HEK293 (cell line): ENCODE measurements around the gene GNB5.

ENCODE experiments used
- CTCF ChIA-PET: fragments of 350-600 bp; formaldehyde crosslinking; extraction: SDS; loops from one replicate; lab custom pipeline; 2021; ENCODE audit warnings: antibody characterized with exemption; lab: Yijun Ruan, JAX
- POLR2A ChIA-PET: fragments of 300-600 bp; formaldehyde crosslinking; extraction: SDS; loops from one replicate; lab custom pipeline; 2020; ENCODE audit warnings: antibody characterized with exemption, inconsistent platforms; lab: Yijun Ruan, JAX
- H3K27ac ChIP-seq: fragments of 200-500 bp; sonication (Bioruptor generic); 2 replicates; pipeline ENCODE4 v1.5.1; 2014; ENCODE audit warnings: low read depth, low read length, control low read depth, inconsistent platforms; ENCODE audit errors: extremely low read depth
- H3K36me3 ChIP-seq, 2 experiments: fragments of 200-500 bp in 1 of 2; sonication (Bioruptor generic) in 1 of 2; 1 replicate in 1 of 2; 2 replicates in 1 of 2; pipeline ENCODE4 v1.5.1; 2014 to 2017; ENCODE audit warnings: inconsistent platforms in 2 of 2, low read length in 2 of 2; ENCODE audit not compliant: control insufficient read depth in 2 of 2, insufficient read depth in 1 of 2
- H3K4me1 ChIP-seq: fragments of 200-500 bp; sonication (Bioruptor generic); 2 replicates; pipeline ENCODE4 v1.5.1; 2014; ENCODE audit warnings: mild to moderate bottlenecking, low read length, inconsistent platforms; ENCODE audit not compliant: control insufficient read depth, insufficient read depth
- H3K4me3 ChIP-seq: 2 replicates; pipeline ENCODE4 v1.5.1; 2011; ENCODE audit warnings: low read depth, mild to moderate bottlenecking, control low read depth, low read length, moderate library complexity
- H3K9me3 ChIP-seq: fragments of 200-500 bp; sonication (Bioruptor generic); 2 replicates; pipeline ENCODE4 v1.5.1; 2014; ENCODE audit warnings: low read depth, low read length, inconsistent platforms; ENCODE audit not compliant: control insufficient read depth, insufficient read depth
- KLF8 ChIP-seq: fragments of 450-650 bp; formaldehyde crosslinking; IDR thresholded peaks from 2 replicates; pipeline ENCODE4 v1.5.1; 2016; ENCODE audit warnings: missing biosample characterization, missing genetic modification characterization
- PRDM1 ChIP-seq: fragments of 450-650 bp; formaldehyde crosslinking; IDR thresholded peaks from 2 replicates; pipeline ENCODE4; 2016; ENCODE audit warnings: missing biosample characterization, missing genetic modification characterization
- ZFP41 ChIP-seq: fragments of 450-650 bp; formaldehyde crosslinking; IDR thresholded peaks from 2 replicates; pipeline ENCODE4 v1.5.1; 2016; ENCODE audit warnings: missing biosample characterization, missing genetic modification characterization, borderline replicate concordance
- ZNF132 ChIP-seq: fragments of 450-650 bp; formaldehyde crosslinking; IDR thresholded peaks from 2 replicates; pipeline ENCODE4 v1.5.1; 2017; ENCODE audit warnings: missing biosample characterization, missing genetic modification characterization, borderline replicate concordance
- ZNF2 ChIP-seq: fragments of 450-650 bp; formaldehyde crosslinking; IDR thresholded peaks from 2 replicates; pipeline ENCODE4 v1.5.1; 2016; ENCODE audit warnings: missing biosample characterization, missing genetic modification characterization
- ZNF354C ChIP-seq: fragments of 450-650 bp; formaldehyde crosslinking; IDR thresholded peaks from 2 replicates; pipeline ENCODE4 v1.5.1; 2016; ENCODE audit warnings: missing biosample characterization, missing genetic modification characterization, low read depth, borderline replicate concordance
- ZNF366 ChIP-seq: fragments of 450-650 bp; formaldehyde crosslinking; conservative IDR thresholded peaks from 2 replicates; pipeline ENCODE4 v1.5.1; 2016; ENCODE audit warnings: missing biosample characterization, missing genetic modification characterization
- ZNF416 ChIP-seq: fragments of 450-650 bp; formaldehyde crosslinking; IDR thresholded peaks from 2 replicates; pipeline ENCODE4 v1.5.1; 2016; ENCODE audit warnings: missing biosample characterization, missing genetic modification characterization
- ZNF426 ChIP-seq: fragments of 450-650 bp; formaldehyde crosslinking; IDR thresholded peaks from 2 replicates; pipeline ENCODE4 v1.5.1; 2017; ENCODE audit warnings: missing biosample characterization, missing genetic modification characterization, mild to moderate bottlenecking, inconsistent platforms, moderate library complexity
- ZNF473 ChIP-seq: fragments of 450-650 bp; formaldehyde crosslinking; IDR thresholded peaks from 2 replicates; pipeline ENCODE4 v1.5.1; 2017; ENCODE audit warnings: missing biosample characterization, missing genetic modification characterization
- ZNF626 ChIP-seq: fragments of 450-650 bp; sonication (Bioruptor Pico); formaldehyde crosslinking; IDR thresholded peaks from 2 replicates; pipeline ENCODE4 v1.5.1; 2018; ENCODE audit warnings: missing biosample characterization, missing genetic modification characterization, inconsistent platforms
- ZNF654 ChIP-seq: fragments of 450-650 bp; formaldehyde crosslinking; IDR thresholded peaks from 2 replicates; pipeline ENCODE4 v1.5.1; 2016; ENCODE audit warnings: low read depth, missing biosample characterization, missing genetic modification characterization
- ZNF76 ChIP-seq: fragments of 450-650 bp; formaldehyde crosslinking; IDR thresholded peaks from 2 replicates; pipeline ENCODE4; 2016; ENCODE audit warnings: low read depth, missing biosample characterization, missing genetic modification characterization, borderline replicate concordance
- ZXDB ChIP-seq: fragments of 450-650 bp; formaldehyde crosslinking; IDR thresholded peaks from 2 replicates; pipeline ENCODE4 v1.5.1; 2016; ENCODE audit warnings: missing biosample characterization, missing genetic modification characterization
- TF ChIP-seq, protein P1 (sequence below): fragments of 450-650 bp; formaldehyde crosslinking; IDR thresholded peaks from 2 replicates; pipeline ENCODE4 v1.5.1; 2016; ENCODE audit warnings: missing biosample characterization, missing genetic modification characterization, low read depth
- TF ChIP-seq, protein P2 (sequence below): sonication (generic); formaldehyde crosslinking; IDR thresholded peaks from 2 replicates; pipeline ENCODE4 v1.8.1; 2022; ENCODE audit warnings: mild to moderate bottlenecking, moderate library complexity, missing genetic modification reagents
- TF ChIP-seq, protein P3 (sequence below): fragments of 450-650 bp; formaldehyde crosslinking; IDR thresholded peaks from 2 replicates; pipeline ENCODE4 v1.5.1; 2016; ENCODE audit warnings: missing biosample characterization, missing genetic modification characterization
- TF ChIP-seq, protein P4 (sequence below): fragments of 450-650 bp; formaldehyde crosslinking; IDR thresholded peaks from 2 replicates; pipeline ENCODE4 v1.5.1; 2016; ENCODE audit warnings: missing biosample characterization, missing genetic modification characterization

GNB5 gene

DNA sequence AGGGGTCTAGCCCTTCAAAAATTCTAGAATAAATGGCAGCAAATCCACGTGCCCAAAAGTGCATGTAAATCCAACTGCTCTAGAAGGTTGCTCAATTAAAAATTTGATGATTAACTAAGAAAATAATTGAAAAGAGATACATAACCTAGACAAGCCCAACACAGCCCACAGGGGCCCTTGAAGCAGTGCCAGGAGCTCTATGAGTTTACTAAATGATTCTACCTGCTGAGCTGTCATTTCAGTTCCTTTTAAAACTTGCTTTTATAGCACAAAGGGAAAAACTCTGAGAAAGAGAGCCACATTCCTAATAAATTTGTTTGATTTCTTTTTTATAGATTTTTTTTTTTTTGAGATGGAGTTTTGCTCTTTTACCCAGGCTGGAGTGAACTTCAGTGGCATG lies 38.9 kb upstream of the GNB5 start:
- CTCF ChIA-PET, result interaction anchor here (0.6 to 1.2 kb wide), 3 partner anchors 10 to 1344 kb away, joined by 3 to 5 read pairs (median 4); no protein-coding TSS in a partner anchor

DNA sequence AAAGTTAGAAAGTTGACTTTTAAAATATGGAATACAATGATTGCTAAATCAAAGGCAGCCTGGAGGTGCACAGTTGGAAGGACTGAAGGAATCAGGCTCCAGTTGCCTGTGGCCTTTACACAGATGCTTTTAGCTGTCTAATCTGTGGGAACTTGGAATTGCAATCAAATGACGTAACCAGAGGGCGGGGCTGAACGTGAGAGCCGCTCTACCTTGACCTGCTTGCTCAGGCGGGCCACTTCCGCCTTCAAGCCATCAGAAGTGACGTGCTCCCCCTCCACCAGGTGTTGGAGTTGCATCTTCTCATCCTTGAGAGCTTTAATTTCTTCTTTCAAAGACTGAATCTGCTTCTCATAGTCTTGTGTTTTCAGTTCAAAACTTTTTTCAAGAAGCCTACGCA lies 37.7 kb upstream of the GNB5 start:
- Histone ChIP-seq H3K9me3 (no peaks in the 10 kb centered on the region), H3K27ac (no peak overlapping the region), H3K36me3 (peaks cover 5 to 40% of the 10 kb centered on the region in 2 experiments), H3K4me3 (no peak overlapping the region), H3K4me1 (no peaks in the 10 kb centered on the region)
- POLR2A ChIA-PET, result no interaction called here
- TF ChIP-seq PRDM1 (tag by site-specific recombination) (no peak), ZNF132 (no peak), ZNF354C (tag by site-specific recombination) (no peak), KLF8 (0 out of 2 replicates have a peak, but pooled peaks have one; percentile 22), ZNF626 (tag by site-specific recombination) (no peak)
- TF ChIP-seq, protein P1, sequence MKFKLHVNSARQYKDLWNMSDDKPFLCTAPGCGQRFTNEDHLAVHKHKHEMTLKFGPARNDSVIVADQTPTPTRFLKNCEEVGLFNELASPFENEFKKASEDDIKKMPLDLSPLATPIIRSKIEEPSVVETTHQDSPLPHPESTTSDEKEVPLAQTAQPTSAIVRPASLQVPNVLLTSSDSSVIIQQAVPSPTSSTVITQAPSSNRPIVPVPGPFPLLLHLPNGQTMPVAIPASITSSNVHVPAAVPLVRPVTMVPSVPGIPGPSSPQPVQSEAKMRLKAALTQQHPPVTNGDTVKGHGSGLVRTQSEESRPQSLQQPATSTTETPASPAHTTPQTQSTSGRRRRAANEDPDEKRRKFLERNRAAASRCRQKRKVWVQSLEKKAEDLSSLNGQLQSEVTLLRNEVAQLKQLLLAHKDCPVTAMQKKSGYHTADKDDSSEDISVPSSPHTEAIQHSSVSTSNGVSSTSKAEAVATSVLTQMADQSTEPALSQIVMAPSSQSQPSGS (tag by site-specific recombination), result peak; percentile 63
- CTCF ChIA-PET, result interaction anchor here (0.6 to 1.1 kb wide), 5 partner anchors 15 to 577 kb away, joined by 3 to 4 read pairs (median 3); no protein-coding TSS in a partner anchor

More for the DNA sequence above, 38.9 kb upstream of the GNB5 start:
- H3K27ac ChIP-seq, result no peak overlapping the region
- H3K4me1 ChIP-seq, result no peaks in the 10 kb centered on the region
- POLR2A ChIA-PET, result interaction anchor here (0.7 kb wide), 1 partner anchor 447 kb away, joined by 5 read pairs; no protein-coding TSS in a partner anchor
- no peaks in the 10 kb centered on the region for H3K9me3 ChIP-seq
- peaks cover 3 to 41% of the 10 kb centered on the region in 2 experiments for H3K36me3 ChIP-seq
- H3K4me3 ChIP-seq, result no peak overlapping the region
- TF ChIP-seq ZFP41 (tag by site-specific recombination) (no peak), ZNF76 (tag by site-specific recombination) (no peak)
- TF ChIP-seq, protein P2, sequence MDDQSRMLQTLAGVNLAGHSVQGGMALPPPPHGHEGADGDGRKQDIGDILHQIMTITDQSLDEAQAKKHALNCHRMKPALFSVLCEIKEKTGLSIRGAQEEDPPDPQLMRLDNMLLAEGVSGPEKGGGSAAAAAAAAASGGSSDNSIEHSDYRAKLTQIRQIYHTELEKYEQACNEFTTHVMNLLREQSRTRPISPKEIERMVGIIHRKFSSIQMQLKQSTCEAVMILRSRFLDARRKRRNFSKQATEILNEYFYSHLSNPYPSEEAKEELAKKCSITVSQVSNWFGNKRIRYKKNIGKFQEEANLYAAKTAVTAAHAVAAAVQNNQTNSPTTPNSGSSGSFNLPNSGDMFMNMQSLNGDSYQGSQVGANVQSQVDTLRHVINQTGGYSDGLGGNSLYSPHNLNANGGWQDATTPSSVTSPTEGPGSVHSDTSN (CRISPR knock-in tag), result no peak
- TF ChIP-seq, protein P3, sequence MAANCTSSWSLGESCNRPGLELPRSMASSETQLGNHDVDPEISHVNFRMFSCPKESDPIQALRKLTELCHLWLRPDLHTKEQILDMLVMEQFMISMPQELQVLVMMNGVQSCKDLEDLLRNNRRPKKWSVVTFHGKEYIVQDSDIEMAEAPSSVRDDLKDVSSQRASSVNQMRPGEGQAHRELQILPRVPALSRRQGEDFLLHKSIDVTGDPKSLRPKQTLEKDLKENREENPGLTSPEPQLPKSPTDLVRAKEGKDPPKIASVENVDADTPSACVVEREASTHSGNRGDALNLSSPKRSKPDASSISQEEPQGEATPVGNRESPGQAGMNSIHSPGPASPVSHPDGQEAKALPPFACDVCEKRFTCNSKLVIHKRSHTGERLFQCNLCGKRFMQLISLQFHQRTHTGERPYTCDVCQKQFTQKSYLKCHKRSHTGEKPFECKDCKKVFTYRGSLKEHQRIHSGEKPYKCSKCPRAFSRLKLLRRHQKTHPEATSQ, result no peak

DNA sequence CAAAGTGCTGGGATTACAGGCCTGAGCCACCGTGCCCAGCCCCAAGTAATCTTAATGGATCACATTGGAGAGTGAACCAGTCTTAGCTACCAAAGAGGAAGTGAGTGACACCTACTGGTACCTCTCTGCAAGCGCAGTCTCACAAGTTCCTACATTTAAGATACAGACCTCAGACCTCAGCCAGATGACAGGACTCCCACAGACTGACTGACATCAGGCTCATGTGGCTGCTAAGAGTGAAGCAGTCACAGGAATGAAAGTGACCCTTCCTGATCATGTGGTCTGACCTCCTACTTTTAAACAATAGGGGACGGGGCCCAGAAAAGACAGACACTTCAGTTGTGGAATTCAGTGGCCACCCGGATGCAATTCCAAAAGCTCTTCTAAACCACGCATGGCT lies 36.3 kb upstream of the GNB5 start:
- TF ChIP-seq, protein P4, sequence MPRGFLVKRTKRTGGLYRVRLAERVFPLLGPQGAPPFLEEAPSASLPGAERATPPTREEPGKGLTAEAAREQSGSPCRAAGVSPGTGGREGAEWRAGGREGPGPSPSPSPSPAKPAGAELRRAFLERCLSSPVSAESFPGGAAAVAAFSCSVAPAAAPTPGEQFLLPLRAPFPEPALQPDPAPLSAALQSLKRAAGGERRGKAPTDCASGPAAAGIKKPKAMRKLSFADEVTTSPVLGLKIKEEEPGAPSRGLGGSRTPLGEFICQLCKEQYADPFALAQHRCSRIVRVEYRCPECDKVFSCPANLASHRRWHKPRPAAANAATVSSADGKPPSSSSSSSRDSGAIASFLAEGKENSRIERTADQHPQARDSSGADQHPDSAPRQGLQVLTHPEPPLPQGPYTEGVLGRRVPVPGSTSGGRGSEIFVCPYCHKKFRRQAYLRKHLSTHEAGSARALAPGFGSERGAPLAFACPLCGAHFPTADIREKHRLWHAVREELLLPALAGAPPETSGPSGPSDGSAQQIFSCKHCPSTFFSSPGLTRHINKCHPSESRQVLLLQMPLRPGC (tag by site-specific recombination), result no peak
- TF ChIP-seq ZNF416 (tag by site-specific recombination) (no peak), ZXDB (tag by site-specific recombination) (no peak), ZNF426 (tag by site-specific recombination) (no peak), ZNF2 (tag by site-specific recombination) (no peak), ZNF654 (tag by site-specific recombination) (peak; percentile 59), ZNF473 (tag by site-specific recombination) (no peak), ZNF366 (tag by site-specific recombination) (no peak)
- ChIA-PET CTCF (interaction anchor here (0.6 to 2.8 kb wide), 17 partner anchors 8 to 1396 kb away, joined by 3 to 13 read pairs (median 4); no protein-coding TSS in a partner anchor), POLR2A (interaction anchor here (0.7 to 1.0 kb wide), 2 partner anchors 10 to 19 kb away, joined by 3 read pairs; no protein-coding TSS in a partner anchor)
- Histone ChIP-seq H3K27ac (no peak overlapping the region), H3K36me3 (peaks cover 7 to 43% of the 10 kb centered on the region in 2 experiments), H3K4me3 (no peak overlapping the region), H3K9me3 (no peaks in the 10 kb centered on the region), H3K4me1 (no peaks in the 10 kb centered on the region)
